GM23338 (cell line): Measurements from ENCODE around the gene CBX2.

ENCODE experiments used
- CTCF ChIP-seq, 2 experiments: fragments of 200-600 bp in 1 of 2; sonication (generic) in 1 of 2; conservative IDR thresholded peaks; 2 replicates each; pipeline versions ENCODE4 v1.5.1 to v1.6.1; 2016 to 2017; ENCODE audit warnings: antibody characterized with exemption in 2 of 2, low read depth in 2 of 2, mild to moderate bottlenecking in 2 of 2, moderate library complexity in 1 of 2
- EZH2 ChIP-seq: fragments of 200-600 bp; sonication (generic); IDR thresholded peaks from one replicate; pipeline ENCODE4 v1.8.0; 2017; ENCODE audit warnings: antibody characterized with exemption, mild to moderate bottlenecking, low read depth; ENCODE audit not compliant: unreplicated experiment
- POLR2AphosphoS5 ChIP-seq: IDR thresholded peaks from 2 replicates; pipeline ENCODE4 v1.6.1; 2016; ENCODE audit warnings: antibody characterized with exemption, low read depth

DNA sequence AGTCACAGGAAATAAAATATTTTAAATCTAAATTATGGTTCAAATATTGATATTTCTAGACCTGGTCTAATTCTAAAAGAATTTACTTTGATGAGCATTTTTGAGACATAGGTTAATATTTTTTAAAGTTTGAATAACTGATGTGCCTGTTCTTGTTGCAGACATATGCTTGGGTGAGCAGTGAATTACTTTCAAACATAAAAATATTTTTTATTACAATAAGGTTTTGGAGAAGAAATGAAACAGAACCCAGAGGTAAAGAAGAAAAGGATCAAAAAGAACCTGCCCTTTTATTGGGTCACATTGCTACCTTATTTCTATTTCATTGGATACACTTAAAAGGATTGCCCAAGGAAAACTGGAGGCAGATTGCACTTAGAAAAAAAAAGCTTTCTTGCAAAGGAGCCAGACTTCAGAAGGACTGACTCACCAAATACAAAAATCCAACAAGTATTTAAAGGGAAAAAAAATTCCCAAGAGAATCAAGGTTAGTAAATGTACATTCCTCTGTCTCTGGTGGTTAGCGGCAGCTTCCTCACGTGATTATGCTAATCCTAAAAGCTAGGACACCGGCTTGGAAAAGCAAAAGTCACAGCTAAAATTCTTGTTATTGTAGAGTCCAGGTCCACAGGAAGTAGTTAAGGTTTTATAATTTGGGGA is 28.7 kb upstream of the CBX2 start:
- TF ChIP-seq CTCF (conservative IDR thresholded peaks at IDR 0.05; ENCODE audit: low read depth in 2 of 2) (no peak), POLR2AphosphoS5 (no peak), EZH2 (peak; percentile 13)
